ENCODE data around the gene AGAP2. TPM values are rescaled to one million over a fixed set of nuclear protein-coding genes. Genes with fewer than 3 reads are reported as not detected.
A peak's percentile ranks its signal among the peaks of the same experiment; 100 is the strongest.
"Not testable (repeated sequence)": the region's sequence is repeated elsewhere in the genome, so short reads cannot be mapped to it uniquely, and the experiment has no call there.

AGAP2 gene
- total RNA-seq, 1 donor from 2014 or later: 33.4 TPM

GRCh38 chr12:57698414-57698813 lies 40.1 kb downstream of the AGAP2 start:
- no peak overlapping the region for H3K4me3 Mint-ChIP-seq
- intact Hi-C loops (cut with micrococcal nuclease): no loop called here
- DNase-seq (ENCODE audit: low spot score): no peak
- H3K4me1 Mint-ChIP-seq (ENCODE audit: low read depth): no peaks in the 10 kb centered on the region
- no peak overlapping the region for H3K27ac Mint-ChIP-seq
- H3K27me3 Mint-ChIP-seq (ENCODE audit: insufficient read depth): no peaks in the 10 kb centered on the region
- peaks cover 46% of the 10 kb centered on the region for H3K36me3 Mint-ChIP-seq (ENCODE audit: low read depth)
- H3K9me3 Mint-ChIP-seq: peaks cover 9% of the 10 kb centered on the region

GRCh38 chr12:57697076-57697475 lies 41.5 kb downstream of the AGAP2 start:
- Mint-ChIP-seq H3K4me3 (no peak overlapping the region), H3K27ac (no peak overlapping the region), H3K9me3 (no peaks in the 10 kb centered on the region), H3K27me3 (ENCODE audit: insufficient read depth) (no peaks in the 10 kb centered on the region), H3K36me3 (ENCODE audit: low read depth) (peaks cover 32% of the 10 kb centered on the region), H3K4me1 (ENCODE audit: low read depth) (no peaks in the 10 kb centered on the region)
- intact Hi-C loops (cut with micrococcal nuclease): no loop called here
- DNase-seq (ENCODE audit: low spot score): no peak

- intact Hi-C loops (cut with micrococcal nuclease): no loop called here
- peak overlapping the region; percentile 63 for H3K4me3 Mint-ChIP-seq
These were observed 42.6 kb downstream of the AGAP2 start for GRCh38 chr12:57695770-57696432.

GRCh38 chr12:57694459-57695019 lies 44.0 kb downstream of the AGAP2 start:
- Mint-ChIP-seq H3K4me3 (no peak overlapping the region), H3K4me1 (ENCODE audit: low read depth) (no peaks in the 10 kb centered on the region), H3K36me3 (ENCODE audit: low read depth) (peaks cover 28% of the 10 kb centered on the region), H3K9me3 (no peaks in the 10 kb centered on the region), H3K27me3 (ENCODE audit: insufficient read depth) (peaks cover 17% of the 10 kb centered on the region), H3K27ac (no peak overlapping the region)
- DNase-seq (ENCODE audit: low spot score): no peak
- intact Hi-C loops (cut with micrococcal nuclease): loop anchor here (1.0 to 5.0 kb wide), 4 partner anchors 48 to 217 kb away; partner anchors contain the start of genes ARHGAP9, DCTN2 and PIP4K2C

More at GRCh38 chr12:57695770-57696432, 42.6 kb downstream of the AGAP2 start:
- Mint-ChIP-seq H3K27me3 (ENCODE audit: insufficient read depth) (peaks cover 9% of the 10 kb centered on the region), H3K27ac (no peak overlapping the region), H3K4me1 (ENCODE audit: low read depth) (no peaks in the 10 kb centered on the region), H3K36me3 (ENCODE audit: low read depth) (peaks cover 32% of the 10 kb centered on the region), H3K9me3 (no peaks in the 10 kb centered on the region)
- DNase-seq (ENCODE audit: low spot score): no peak

GRCh38 chr12:57693659-57694458 lies 44.7 kb downstream of the AGAP2 start, which contains the start of gene OS9:
OS9 (plus strand) TSS chr12:57694132; CDS start chr12:57694162, 30 bp downstream.
- H3K27me3 Mint-ChIP-seq (ENCODE audit: insufficient read depth): peaks cover 19% of the 10 kb centered on the region

GRCh38 chr12:57693317-57693658 lies 45.3 kb downstream of the AGAP2 start:
- Mint-ChIP-seq H3K4me3 (no peak overlapping the region), H3K9me3 (no peaks in the 10 kb centered on the region), H3K36me3 (ENCODE audit: low read depth) (peaks cover 18% of the 10 kb centered on the region), H3K27ac (no peak overlapping the region), H3K4me1 (ENCODE audit: low read depth) (no peaks in the 10 kb centered on the region), H3K27me3 (ENCODE audit: insufficient read depth) (peaks cover 22% of the 10 kb centered on the region)
- intact Hi-C loops (cut with micrococcal nuclease): loop anchor here (1.0 to 5.0 kb wide), 6 partner anchors 60 to 243 kb away; partner anchors contain the start of genes ARHGAP9, B4GALNT1 and MBD6
- DNase-seq (ENCODE audit: low spot score): peak; percentile 2

More at GRCh38 chr12:57693659-57694458, 44.7 kb downstream of the AGAP2 start, which contains the start of gene OS9:
- intact Hi-C loops (cut with micrococcal nuclease): loop anchor here (1.0 to 5.0 kb wide), 9 partner anchors 48 to 242 kb away; partner anchors contain the start of genes ARHGAP9, B4GALNT1, DCTN2 and MBD6
- no peaks in the 10 kb centered on the region for H3K9me3 Mint-ChIP-seq
- no peak within 1 kb of the TSS for H3K4me3 Mint-ChIP-seq
- no peaks in the 10 kb centered on the region for H3K4me1 Mint-ChIP-seq (ENCODE audit: low read depth)
- H3K27ac Mint-ChIP-seq: no peak within 1 kb of the TSS
- DNase-seq (ENCODE audit: low spot score): peak; percentile 95
- peaks cover 22% of the 10 kb centered on the region for H3K36me3 Mint-ChIP-seq (ENCODE audit: low read depth)

- Mint-ChIP-seq H3K4me1 (ENCODE audit: low read depth) (no peaks in the 10 kb centered on the region), H3K36me3 (ENCODE audit: low read depth) (peaks cover 11% of the 10 kb centered on the region), H3K27me3 (ENCODE audit: insufficient read depth) (peaks cover 27% of the 10 kb centered on the region), H3K4me3 (no peak overlapping the region), H3K9me3 (no peaks in the 10 kb centered on the region), H3K27ac (no peak overlapping the region)
- DNase-seq (ENCODE audit: low spot score): no peak
- intact Hi-C loops (cut with micrococcal nuclease): loop anchor here (2.0 to 5.0 kb wide), 2 partner anchors 74 to 215 kb away; partner anchors contain the start of gene ARHGAP9
These were observed 46.0 kb downstream of the AGAP2 start for GRCh38 chr12:57692500-57692899.

- H3K36me3 Mint-ChIP-seq (ENCODE audit: low read depth): no peaks in the 10 kb centered on the region
- DNase-seq (ENCODE audit: low spot score): no peak
- no peaks in the 10 kb centered on the region for H3K9me3 Mint-ChIP-seq
- H3K4me1 Mint-ChIP-seq (ENCODE audit: low read depth): no peaks in the 10 kb centered on the region
- H3K27me3 Mint-ChIP-seq (ENCODE audit: insufficient read depth): peaks cover 53% of the 10 kb centered on the region
- H3K4me3 Mint-ChIP-seq: no peak overlapping the region
- H3K27ac Mint-ChIP-seq: no peak overlapping the region
- intact Hi-C loops (cut with micrococcal nuclease): no loop called here
These were observed 49.6 kb downstream of the AGAP2 start for GRCh38 chr12:57688931-57689330.

- intact Hi-C loops (cut with micrococcal nuclease): no loop called here
- Mint-ChIP-seq H3K4me1 (ENCODE audit: low read depth) (no peaks in the 10 kb centered on the region), H3K27me3 (ENCODE audit: insufficient read depth) (peaks cover 56% of the 10 kb centered on the region), H3K27ac (no peak overlapping the region), H3K36me3 (ENCODE audit: low read depth) (no peaks in the 10 kb centered on the region), H3K4me3 (no peak overlapping the region), H3K9me3 (no peaks in the 10 kb centered on the region)
- DNase-seq (ENCODE audit: low spot score): no peak
These were observed 50.7 kb downstream of the AGAP2 start for GRCh38 chr12:57687862-57688261.

- intact Hi-C loops (cut with micrococcal nuclease): loop anchor here (5.0 kb wide), 1 partner anchor 47 kb away; the partner anchor contains the start of gene B4GALNT1
- Mint-ChIP-seq H3K4me1 (ENCODE audit: low read depth) (no peaks in the 10 kb centered on the region), H3K36me3 (ENCODE audit: low read depth) (no peaks in the 10 kb centered on the region), H3K9me3 (peaks cover 5% of the 10 kb centered on the region), H3K4me3 (no peak overlapping the region), H3K27ac (no peak overlapping the region), H3K27me3 (ENCODE audit: insufficient read depth) (peaks cover 27% of the 10 kb centered on the region)
- DNase-seq (ENCODE audit: low spot score): no peak
These were observed 58.8 kb downstream of the AGAP2 start for GRCh38 chr12:57679697-57680096.

- H3K4me3 Mint-ChIP-seq; H3K27ac Mint-ChIP-seq; H3K4me1 Mint-ChIP-seq (ENCODE audit: low read depth); H3K9me3 Mint-ChIP-seq; DNase-seq (ENCODE audit: low spot score); H3K36me3 Mint-ChIP-seq (ENCODE audit: low read depth): not testable (repeated sequence)
- intact Hi-C loops (cut with micrococcal nuclease): loop anchor here (5.0 kb wide), 1 partner anchor 46 kb away; the partner anchor contains the start of gene B4GALNT1
- peaks cover 18% of the 10 kb centered on the region for H3K27me3 Mint-ChIP-seq (ENCODE audit: insufficient read depth)
These were observed 60.6 kb downstream of the AGAP2 start for GRCh38 chr12:57677947-57678346.

GRCh38 chr12:57674691-57675090 lies 63.9 kb downstream of the AGAP2 start:
- no peaks in the 10 kb centered on the region for H3K36me3 Mint-ChIP-seq (ENCODE audit: low read depth)
- intact Hi-C loops (cut with micrococcal nuclease): loop anchor here (5.0 kb wide), 1 partner anchor 42 kb away; the partner anchor contains the start of gene B4GALNT1
- H3K4me1 Mint-ChIP-seq (ENCODE audit: low read depth): no peaks in the 10 kb centered on the region
- H3K27ac Mint-ChIP-seq: no peak overlapping the region
- DNase-seq (ENCODE audit: low spot score): no peak
- no peaks in the 10 kb centered on the region for H3K9me3 Mint-ChIP-seq
- H3K27me3 Mint-ChIP-seq (ENCODE audit: insufficient read depth): peaks cover 11% of the 10 kb centered on the region
- H3K4me3 Mint-ChIP-seq: no peak overlapping the region

All from activated T-helper 1 cell treated with anti-CD3 and anti-CD28 coated beads, Interleukin-12 subunit alpha, Interleukin-12 subunit beta, Interleukin-2, Interleukin-4 antibody, amounts not matched to agents 30 ng/mL and 10 ng/mL and 1 ng/mL, durations not matched to agents 14 hours and 24 hours and 36 hours (primary cell).